Mesothelial cell of epicardium (in vitro differentiated cells): ENCODE results near the gene CDH15. TPM values are rescaled to one million over a fixed set of nuclear protein-coding genes. Genes with fewer than 3 reads are reported as not detected.
A peak's percentile ranks its signal among the peaks of the same experiment; 100 is the strongest.

Experiments used
- DNase-seq, 2 experiments: peaks; one replicate each; pipeline ENCODE4 v3.0.0; 2021; ENCODE audit warnings: low spot score in 2 of 2; ENCODE audit not compliant: unreplicated experiment in 2 of 2
- H3K27ac Mint-ChIP-seq: 2 replicates; pipeline ENCODE4 v1.8.0; 2021; ENCODE audit warnings: mixed read lengths
- H3K27me3 Mint-ChIP-seq: 2 replicates; pipeline ENCODE4 v1.8.0; 2021; ENCODE audit warnings: low read depth, mixed read lengths
- H3K36me3 Mint-ChIP-seq: 2 replicates; pipeline ENCODE4 v1.8.0; 2021; ENCODE audit warnings: mixed read lengths
- H3K4me1 Mint-ChIP-seq: 2 replicates; pipeline ENCODE4 v1.8.0; 2021; ENCODE audit warnings: mixed read lengths
- H3K4me3 Mint-ChIP-seq: 2 replicates; pipeline ENCODE4 v1.8.0; 2021; ENCODE audit warnings: mild to moderate bottlenecking, moderate library complexity, mixed read lengths
- H3K9me3 Mint-ChIP-seq: 2 replicates; pipeline ENCODE4 v1.8.0; 2021; ENCODE audit warnings: mixed read lengths
- total RNA-seq: library from RNA; stranded (reverse); gene quantifications from 3 replicates; pipeline ENCODE4 v1.2.1, GENCODE V29; 2021
- TF ChIP-seq, protein P1 (sequence below): fragments of 200-600 bp; sonication (generic); IDR thresholded peaks from one replicate; pipeline ENCODE4 v1.5.0; 2021; ENCODE audit warnings: antibody characterized with exemption; ENCODE audit not compliant: unreplicated experiment

The CDH15 gene
- total RNA-seq, 1 donor from 2014 or later, result 0.18 TPM

DNA sequence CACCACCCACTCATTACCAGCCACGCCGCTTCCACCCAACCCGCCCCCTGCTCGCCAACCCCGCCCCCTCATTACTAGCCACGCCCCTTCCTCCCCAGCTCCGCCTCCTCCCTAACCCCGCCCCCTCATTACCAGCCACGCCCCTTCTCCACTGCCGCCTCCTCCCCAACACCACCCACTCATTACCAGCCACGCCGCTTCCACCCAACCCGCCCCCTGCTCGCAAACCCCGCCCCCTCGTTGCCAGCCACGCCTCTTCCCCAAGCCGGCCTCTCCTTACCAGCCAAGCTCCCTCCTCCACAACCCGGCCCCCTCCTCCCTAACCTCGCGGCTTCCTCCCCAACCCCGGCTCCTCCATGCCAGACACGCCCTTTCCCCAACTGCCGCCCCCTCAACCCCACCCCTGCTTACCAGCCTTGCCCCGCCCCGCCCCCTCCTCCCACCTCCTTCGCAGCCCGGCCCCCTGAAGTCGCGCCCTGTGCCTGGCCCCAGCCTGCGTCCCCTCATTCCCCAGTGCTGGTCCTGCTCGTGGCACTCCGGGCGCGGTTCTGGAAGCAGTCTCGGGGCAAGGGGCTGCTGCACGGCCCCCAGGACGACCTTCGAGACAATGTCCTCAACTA is 21.5 kb downstream of the CDH15 start:
- no peak overlapping the region for H3K27ac Mint-ChIP-seq
- H3K9me3 Mint-ChIP-seq, result no peaks in the 10 kb centered on the region
- TF ChIP-seq, protein P1, sequence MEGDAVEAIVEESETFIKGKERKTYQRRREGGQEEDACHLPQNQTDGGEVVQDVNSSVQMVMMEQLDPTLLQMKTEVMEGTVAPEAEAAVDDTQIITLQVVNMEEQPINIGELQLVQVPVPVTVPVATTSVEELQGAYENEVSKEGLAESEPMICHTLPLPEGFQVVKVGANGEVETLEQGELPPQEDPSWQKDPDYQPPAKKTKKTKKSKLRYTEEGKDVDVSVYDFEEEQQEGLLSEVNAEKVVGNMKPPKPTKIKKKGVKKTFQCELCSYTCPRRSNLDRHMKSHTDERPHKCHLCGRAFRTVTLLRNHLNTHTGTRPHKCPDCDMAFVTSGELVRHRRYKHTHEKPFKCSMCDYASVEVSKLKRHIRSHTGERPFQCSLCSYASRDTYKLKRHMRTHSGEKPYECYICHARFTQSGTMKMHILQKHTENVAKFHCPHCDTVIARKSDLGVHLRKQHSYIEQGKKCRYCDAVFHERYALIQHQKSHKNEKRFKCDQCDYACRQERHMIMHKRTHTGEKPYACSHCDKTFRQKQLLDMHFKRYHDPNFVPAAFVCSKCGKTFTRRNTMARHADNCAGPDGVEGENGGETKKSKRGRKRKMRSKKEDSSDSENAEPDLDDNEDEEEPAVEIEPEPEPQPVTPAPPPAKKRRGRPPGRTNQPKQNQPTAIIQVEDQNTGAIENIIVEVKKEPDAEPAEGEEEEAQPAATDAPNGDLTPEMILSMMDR, result no peak
- H3K4me3 Mint-ChIP-seq, result no peak overlapping the region
- DNase-seq, result peak in 1 of 2 experiments; percentile 71
- no peaks in the 10 kb centered on the region for H3K4me1 Mint-ChIP-seq
- no peaks in the 10 kb centered on the region for H3K36me3 Mint-ChIP-seq
- H3K27me3 Mint-ChIP-seq, result peaks cover 26% of the 10 kb centered on the region

DNA sequence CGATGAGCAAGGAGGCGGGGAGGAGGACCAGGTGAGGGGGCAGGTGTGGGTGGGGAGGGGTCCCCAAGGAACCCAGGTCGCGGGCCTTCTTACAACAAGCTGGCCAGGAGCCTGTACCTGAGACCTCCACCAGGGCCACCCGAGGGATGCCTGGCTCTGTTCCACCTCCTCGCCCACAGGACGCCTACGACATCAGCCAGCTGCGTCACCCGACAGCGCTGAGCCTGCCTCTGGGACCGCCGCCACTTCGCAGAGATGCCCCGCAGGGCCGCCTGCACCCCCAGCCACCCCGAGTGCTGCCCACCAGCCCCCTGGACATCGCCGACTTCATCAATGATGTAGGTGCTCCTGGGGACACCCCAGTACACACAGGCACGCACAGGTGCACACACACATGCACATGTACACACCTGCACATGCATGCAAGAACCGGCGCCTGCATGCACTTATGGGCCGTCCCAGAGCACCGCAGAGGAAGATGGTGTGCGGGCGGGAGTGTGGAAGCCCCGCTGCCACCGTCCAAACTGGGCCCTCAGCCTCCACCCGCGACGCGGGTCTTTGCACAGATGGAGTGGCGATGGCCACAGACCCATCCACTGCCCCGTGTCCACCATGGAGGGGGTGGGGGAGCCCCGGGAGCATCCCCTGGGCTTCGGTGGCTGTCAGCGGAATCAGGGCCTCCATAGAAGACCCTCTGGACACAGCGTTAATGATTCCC is 22.2 kb downstream of the CDH15 start:
- H3K4me1 Mint-ChIP-seq, result no peaks in the 10 kb centered on the region
- DNase-seq, result peak in 1 of 2 experiments; percentile 39
- no peak overlapping the region for H3K4me3 Mint-ChIP-seq
- no peak overlapping the region for H3K27ac Mint-ChIP-seq
- peaks cover 28% of the 10 kb centered on the region for H3K27me3 Mint-ChIP-seq
- no peaks in the 10 kb centered on the region for H3K36me3 Mint-ChIP-seq
- TF ChIP-seq, protein P1, result no peak
- H3K9me3 Mint-ChIP-seq, result no peaks in the 10 kb centered on the region

DNA sequence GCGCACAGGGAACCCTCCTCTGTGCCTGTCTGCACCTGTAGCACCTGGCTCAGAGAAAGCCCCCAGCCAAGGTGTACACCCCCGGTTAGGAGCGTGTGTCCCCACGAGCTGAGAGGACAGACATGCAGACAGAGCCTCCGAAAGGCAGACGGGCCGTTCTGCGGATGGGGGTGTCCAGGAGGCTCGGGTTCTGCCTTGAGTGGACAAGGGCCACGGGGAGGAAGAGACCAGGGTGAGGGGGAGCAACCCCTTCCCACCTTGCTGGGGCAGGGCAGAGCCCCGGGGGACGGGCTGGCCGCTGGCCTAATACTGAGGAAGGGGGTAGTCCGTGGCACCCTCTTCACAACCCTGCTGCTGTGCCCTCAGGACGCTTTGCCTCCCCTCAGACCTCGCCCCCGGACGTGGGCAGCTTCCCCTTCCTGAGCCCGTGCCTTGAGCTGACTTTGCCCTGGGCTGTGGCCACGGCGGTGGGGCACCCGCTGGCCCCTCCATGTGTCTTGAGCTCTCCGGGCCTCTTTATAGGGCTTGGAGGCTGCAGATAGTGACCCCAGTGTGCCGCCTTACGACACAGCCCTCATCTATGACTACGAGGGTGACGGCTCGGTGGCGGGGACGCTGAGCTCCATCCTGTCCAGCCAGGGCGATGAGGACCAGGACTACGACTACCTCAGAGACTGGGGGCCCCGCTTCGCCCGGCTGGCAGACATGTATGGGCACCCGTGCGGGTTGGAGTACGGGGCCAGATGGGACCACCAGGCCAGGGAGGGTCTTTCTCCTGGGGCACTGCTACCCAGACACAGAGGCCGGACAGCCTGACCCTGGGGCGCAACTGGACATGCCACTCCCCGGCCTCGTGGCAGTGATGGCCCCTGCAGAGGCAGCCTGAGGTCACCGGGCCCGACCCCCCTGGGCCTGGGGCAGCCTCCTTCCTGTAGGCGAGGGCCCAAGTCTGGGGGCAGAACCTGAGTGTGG is 23.1 kb downstream of the CDH15 start:
- no peaks in the 10 kb centered on the region for H3K4me1 Mint-ChIP-seq
- H3K4me3 Mint-ChIP-seq, result no peak overlapping the region
- no peaks in the 10 kb centered on the region for H3K36me3 Mint-ChIP-seq
- no peaks in the 10 kb centered on the region for H3K9me3 Mint-ChIP-seq
- TF ChIP-seq, protein P1, result no peak
- H3K27ac Mint-ChIP-seq, result no peak overlapping the region
- DNase-seq, result peak in 1 of 2 experiments; percentile 35
- peaks cover 33% of the 10 kb centered on the region for H3K27me3 Mint-ChIP-seq

DNA sequence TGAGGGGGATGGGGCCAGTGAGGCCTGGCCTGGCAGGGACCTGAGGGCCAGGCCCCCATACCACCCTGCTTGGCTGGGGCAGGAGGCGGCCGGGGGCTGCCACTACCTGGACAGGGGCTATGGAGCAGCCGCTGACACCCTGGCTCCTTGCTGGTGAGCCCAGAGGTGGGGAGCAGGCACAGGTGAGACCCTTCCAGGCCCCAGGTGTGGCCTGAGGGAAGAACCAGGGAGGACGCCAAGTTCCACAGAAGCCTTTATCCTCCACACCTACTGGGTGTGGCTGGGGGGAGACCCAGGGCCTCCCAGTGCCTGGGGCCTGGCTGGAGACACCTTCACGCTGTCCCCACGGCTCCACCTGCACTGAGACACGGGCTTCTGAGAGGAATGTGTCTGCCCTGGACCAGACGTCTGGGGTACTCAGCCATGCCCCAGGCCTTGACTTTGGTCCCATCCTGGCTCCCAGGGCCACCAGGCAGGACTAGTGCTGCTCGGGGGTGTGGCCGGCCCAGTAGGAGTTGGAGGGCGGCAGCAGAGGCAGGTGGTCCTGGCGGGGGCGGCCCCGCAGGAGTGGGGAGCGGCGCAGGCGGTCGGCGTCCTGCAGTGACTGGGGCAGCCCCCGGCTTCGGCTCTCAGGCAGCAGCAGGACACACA is 24.1 kb downstream of the CDH15 start:
- no peaks in the 10 kb centered on the region for H3K9me3 Mint-ChIP-seq
- H3K4me3 Mint-ChIP-seq, result no peak overlapping the region
- peaks cover under 1% of the 10 kb centered on the region for H3K4me1 Mint-ChIP-seq
- H3K27ac Mint-ChIP-seq, result no peak overlapping the region
- TF ChIP-seq, protein P1, result no peak
- peak in 1 of 2 experiments; percentile 37 for DNase-seq
- H3K27me3 Mint-ChIP-seq, result peaks cover 37% of the 10 kb centered on the region
- H3K36me3 Mint-ChIP-seq, result no peaks in the 10 kb centered on the region

DNA sequence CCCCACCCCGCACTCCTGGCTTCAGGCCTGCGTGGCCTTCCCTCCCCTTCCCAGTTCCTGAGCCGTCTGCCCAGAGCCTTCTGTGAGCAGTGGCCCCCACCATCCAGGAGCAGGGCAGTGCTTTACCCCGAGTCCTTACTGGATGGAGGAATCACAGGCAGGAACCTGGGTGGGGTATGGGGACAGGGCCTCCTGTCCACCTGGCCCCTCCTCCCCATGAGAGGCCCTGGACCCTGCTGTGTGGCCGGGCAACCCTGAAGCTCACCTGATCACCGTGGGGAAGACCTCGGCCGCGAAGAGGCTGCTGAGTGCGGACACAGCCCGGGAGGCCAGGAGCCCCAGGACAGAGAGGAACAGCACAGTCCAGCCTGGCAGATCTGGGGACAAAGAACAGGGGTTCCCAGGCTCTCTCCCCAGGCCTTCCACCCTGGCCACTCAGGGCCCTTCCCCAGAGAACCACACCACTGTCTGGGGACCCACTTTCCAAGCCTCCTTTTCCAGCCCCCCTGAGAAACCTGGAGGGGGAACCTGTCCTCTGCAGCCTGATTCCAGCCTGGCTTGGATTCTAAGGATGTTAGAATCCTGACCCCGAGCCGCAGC is 25.6 kb downstream of the CDH15 start:
- H3K27me3 Mint-ChIP-seq, result peaks cover 33% of the 10 kb centered on the region
- H3K4me1 Mint-ChIP-seq, result peaks cover 3% of the 10 kb centered on the region
- H3K27ac Mint-ChIP-seq, result no peak overlapping the region
- H3K4me3 Mint-ChIP-seq, result no peak overlapping the region
- no peaks in the 10 kb centered on the region for H3K9me3 Mint-ChIP-seq
- TF ChIP-seq, protein P1, result no peak
- no peaks in the 10 kb centered on the region for H3K36me3 Mint-ChIP-seq
- DNase-seq, result no peak
